AG10803 (cell line): Measurements from ENCODE around the gene ITGB6.
"Not testable (repeated sequence)": the region's sequence is repeated elsewhere in the genome, so short reads cannot be mapped to it uniquely, and the experiment has no call there.

Experiments used
- DNase-seq: peaks from one replicate; pipeline ENCODE4 v3.0.0; 2010; ENCODE audit warnings: low read depth
- H3K4me3 ChIP-seq: 2 replicates; pipeline ENCODE4 v1.5.1; 2011; ENCODE audit warnings: mild to moderate bottlenecking, low read length, control low read depth
- TF ChIP-seq, protein P1 (sequence below): conservative IDR thresholded peaks from 2 replicates; pipeline ENCODE4 v1.5.1; 2011; ENCODE audit warnings: mild to moderate bottlenecking, low read length, control low read depth, inconsistent platforms

The ITGB6 gene

DNA sequence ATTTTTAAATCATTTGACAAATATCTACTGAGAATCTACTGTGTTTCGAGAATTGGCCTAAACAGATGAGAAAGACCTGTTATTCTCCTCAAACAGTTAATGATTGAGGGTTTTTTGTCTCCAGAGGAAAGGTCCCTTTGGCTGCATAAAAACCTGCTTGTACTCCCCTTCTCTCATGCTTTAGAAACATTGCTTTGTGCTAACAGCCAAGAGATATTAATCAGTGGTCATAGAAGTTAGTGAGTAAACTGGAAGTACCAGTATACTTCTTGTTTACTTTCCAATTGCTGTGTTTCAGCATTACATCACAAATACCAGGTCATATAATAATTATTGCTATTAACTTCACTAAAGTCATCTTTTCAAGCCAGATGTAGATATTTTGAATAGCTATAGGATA, 34.1 kb downstream of the ITGB6 start:
- H3K4me3 ChIP-seq: no peak overlapping the region
- DNase-seq: no peak
- TF ChIP-seq, protein P1, sequence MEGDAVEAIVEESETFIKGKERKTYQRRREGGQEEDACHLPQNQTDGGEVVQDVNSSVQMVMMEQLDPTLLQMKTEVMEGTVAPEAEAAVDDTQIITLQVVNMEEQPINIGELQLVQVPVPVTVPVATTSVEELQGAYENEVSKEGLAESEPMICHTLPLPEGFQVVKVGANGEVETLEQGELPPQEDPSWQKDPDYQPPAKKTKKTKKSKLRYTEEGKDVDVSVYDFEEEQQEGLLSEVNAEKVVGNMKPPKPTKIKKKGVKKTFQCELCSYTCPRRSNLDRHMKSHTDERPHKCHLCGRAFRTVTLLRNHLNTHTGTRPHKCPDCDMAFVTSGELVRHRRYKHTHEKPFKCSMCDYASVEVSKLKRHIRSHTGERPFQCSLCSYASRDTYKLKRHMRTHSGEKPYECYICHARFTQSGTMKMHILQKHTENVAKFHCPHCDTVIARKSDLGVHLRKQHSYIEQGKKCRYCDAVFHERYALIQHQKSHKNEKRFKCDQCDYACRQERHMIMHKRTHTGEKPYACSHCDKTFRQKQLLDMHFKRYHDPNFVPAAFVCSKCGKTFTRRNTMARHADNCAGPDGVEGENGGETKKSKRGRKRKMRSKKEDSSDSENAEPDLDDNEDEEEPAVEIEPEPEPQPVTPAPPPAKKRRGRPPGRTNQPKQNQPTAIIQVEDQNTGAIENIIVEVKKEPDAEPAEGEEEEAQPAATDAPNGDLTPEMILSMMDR: no peak

DNA sequence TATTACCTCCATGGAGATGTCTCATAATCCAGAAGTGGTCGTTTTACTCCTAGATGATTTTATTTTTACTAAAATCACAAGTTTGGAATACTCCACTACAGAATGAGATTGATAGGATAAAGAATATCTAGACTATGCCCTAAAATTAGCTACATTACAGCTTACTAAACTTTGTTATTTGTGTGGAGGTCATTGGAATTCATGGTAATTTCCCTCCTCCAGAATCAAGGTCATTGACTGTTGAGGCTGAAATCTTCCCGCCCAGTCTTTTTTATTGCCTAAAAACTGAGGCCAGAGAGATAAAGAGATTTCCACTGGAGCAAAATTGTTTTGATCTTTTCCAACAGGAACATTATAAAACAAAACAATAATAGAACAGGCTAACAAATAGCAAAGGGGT, 35.0 kb downstream of the ITGB6 start:
- TF ChIP-seq, protein P1: no peak
- DNase-seq: no peak
- H3K4me3 ChIP-seq: no peak overlapping the region

DNA sequence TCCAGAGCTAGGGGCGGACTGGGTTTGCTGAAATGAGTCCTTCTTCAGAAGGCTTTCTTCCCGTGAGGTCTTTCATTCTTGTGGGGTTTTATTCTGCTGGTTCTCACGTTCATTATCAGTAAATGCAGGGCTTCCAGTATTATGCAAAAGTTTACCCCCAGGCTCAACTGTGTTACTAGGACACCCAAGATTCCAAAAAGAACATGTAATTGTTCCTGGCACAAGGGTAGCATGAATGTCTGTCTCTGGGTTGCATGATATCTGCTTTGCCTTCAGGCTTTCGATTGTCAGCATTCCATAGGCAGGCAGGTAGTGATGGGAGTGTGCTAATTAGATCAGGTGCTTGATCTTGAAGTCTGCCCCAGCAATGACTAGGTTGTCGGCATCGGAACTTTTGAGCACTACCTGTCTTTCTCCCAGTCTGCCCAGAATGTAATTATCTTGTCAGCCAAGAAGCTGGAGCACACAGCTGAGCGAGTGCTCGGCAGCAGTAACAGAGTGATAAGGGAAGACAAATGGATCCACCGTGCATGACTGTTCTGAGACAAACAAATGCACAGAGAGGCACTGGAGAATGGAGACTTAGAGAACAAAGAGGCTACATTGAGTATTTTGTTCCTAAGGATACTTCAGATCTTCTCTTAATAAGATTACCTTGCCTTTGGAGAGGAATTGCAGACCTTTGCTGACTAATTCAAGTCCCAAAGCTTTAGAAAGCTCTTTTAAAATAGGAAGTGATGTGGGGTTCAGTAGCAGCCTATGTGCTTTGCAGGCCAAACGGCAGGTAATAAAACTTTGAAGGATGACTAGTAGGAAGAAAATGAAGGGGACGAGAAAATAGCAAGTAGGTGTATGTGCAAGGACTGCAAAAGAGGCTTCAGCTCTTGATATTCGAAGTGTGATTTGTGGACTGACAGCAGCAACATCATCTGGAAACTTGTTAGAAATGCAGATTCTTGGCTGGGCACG, 41.9 kb downstream of the ITGB6 start:
- no peak overlapping the region for H3K4me3 ChIP-seq
- TF ChIP-seq, protein P1: no peak
- DNase-seq: peak; percentile 57

DNA sequence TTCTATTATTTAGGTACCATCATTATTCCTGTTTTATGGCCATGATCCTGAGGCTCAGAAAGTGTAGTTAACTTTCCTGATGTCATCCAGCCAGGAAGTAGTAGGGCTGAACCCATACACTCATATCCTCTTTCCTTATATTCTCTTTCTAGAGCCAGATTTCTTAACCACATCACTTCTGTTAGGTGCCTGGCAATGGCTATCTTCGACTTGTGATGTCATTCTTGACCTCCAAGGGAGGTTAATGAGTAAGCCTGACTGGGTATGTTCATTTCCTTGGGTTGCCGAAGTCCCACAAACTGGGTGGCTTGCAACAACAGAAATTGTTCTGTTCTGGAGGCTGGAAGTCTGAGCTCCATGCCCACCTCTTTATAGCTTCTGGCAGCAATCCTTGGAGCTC, 43.4 kb downstream of the ITGB6 start:
- DNase-seq: peak; percentile 52
- H3K4me3 ChIP-seq: no peak overlapping the region
- TF ChIP-seq, protein P1: no peak

GRCh38 chr2:160156100-160156499, 44.0 kb downstream of the ITGB6 start:
- no peak overlapping the region for H3K4me3 ChIP-seq
- TF ChIP-seq, protein P1: no peak
- DNase-seq: no peak

DNA sequence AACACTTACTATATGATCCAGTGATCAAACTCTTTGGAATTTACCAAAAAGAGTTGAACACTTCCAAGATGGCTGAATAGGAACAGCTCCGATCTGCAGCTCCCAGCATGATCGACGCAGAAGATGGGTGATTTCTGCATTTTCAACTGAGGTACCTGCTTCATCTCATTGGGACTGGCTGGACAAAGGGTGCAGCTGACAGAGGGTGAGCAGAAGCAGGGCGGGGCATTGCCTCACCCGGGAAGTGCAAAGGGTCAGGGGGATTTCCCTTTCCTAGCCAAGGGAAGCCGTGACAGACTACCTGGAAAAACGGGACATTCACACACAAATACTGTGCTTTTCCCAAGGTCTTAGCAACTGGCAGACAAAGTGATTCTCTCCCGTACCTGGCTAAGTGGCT, 51.7 kb downstream of the ITGB6 start:
- not testable (repeated sequence) for DNase-seq, H3K4me3 ChIP-seq

DNA sequence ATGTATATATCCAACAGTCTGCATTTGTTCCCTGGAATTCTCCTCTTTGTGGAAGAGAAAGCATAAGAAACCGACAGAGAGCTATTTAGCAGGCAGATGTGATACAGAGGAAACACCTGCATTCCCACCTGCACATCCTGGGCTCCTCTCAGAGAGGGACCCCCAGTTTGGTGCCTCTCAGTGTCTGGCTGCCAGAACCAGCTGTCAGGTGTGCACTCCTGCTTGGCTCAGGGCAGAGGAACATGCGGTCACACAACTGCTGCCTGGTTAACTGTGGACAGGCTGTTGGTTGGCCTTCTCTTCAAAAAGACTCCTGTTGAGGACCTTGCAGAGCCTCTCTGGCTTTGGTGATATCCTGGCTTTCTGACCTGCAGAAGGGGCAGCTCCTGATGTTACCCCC, 54.6 kb downstream of the ITGB6 start:
- no peak for DNase-seq
- no peak overlapping the region for H3K4me3 ChIP-seq
- TF ChIP-seq, protein P1: no peak
